Neutrophil (primary cell): ENCODE measurements around the gene NNMT.

Experiments
- H3K27ac ChIP-seq: fragments of 200-600 bp; sonication (generic); 2 replicates; pipeline ENCODE4 v1.5.1; 2016; ENCODE audit warnings: mild to moderate bottlenecking, moderate library complexity
- H3K27me3 ChIP-seq: fragments of 200-600 bp; sonication (generic); 2 replicates; pipeline ENCODE4 v1.6.0; 2016; ENCODE audit warnings: mild to moderate bottlenecking
- H3K36me3 ChIP-seq: fragments of 200-600 bp; sonication (generic); 2 replicates; pipeline ENCODE4 v1.5.1; 2017
- H3K4me1 ChIP-seq, 2 experiments: fragments of 200-600 bp in 1 of 2; sonication (generic) in 1 of 2; 1 replicate in 1 of 2; 2 replicates in 1 of 2; pipeline versions ENCODE4 v1.5.1 to v1.6.1; 2013 to 2016; ENCODE audit warnings: low read depth in 1 of 2, low read length in 1 of 2, mild to moderate bottlenecking in 1 of 2, moderate library complexity in 1 of 2; ENCODE audit not compliant: control insufficient read depth in 1 of 2, insufficient read depth in 1 of 2
- H3K4me3 ChIP-seq, 2 experiments: fragments of 200-600 bp in 1 of 2; sonication (generic) in 1 of 2; 1 replicate in 1 of 2; 2 replicates in 1 of 2; pipeline ENCODE4 v1.5.1; 2013 to 2016; ENCODE audit warnings: low read depth in 1 of 2, low read length in 1 of 2, mild to moderate bottlenecking in 1 of 2, moderate library complexity in 1 of 2
- H3K9me3 ChIP-seq: fragments of 200-600 bp; sonication (generic); 2 replicates; pipeline ENCODE4 v1.5.1; 2016
- TF ChIP-seq, protein P1 (sequence below): fragments of 200-600 bp; sonication (generic); IDR thresholded peaks from 2 replicates; pipeline ENCODE4 v1.5.1; 2016; ENCODE audit warnings: antibody characterized with exemption

Gene NNMT

DNA sequence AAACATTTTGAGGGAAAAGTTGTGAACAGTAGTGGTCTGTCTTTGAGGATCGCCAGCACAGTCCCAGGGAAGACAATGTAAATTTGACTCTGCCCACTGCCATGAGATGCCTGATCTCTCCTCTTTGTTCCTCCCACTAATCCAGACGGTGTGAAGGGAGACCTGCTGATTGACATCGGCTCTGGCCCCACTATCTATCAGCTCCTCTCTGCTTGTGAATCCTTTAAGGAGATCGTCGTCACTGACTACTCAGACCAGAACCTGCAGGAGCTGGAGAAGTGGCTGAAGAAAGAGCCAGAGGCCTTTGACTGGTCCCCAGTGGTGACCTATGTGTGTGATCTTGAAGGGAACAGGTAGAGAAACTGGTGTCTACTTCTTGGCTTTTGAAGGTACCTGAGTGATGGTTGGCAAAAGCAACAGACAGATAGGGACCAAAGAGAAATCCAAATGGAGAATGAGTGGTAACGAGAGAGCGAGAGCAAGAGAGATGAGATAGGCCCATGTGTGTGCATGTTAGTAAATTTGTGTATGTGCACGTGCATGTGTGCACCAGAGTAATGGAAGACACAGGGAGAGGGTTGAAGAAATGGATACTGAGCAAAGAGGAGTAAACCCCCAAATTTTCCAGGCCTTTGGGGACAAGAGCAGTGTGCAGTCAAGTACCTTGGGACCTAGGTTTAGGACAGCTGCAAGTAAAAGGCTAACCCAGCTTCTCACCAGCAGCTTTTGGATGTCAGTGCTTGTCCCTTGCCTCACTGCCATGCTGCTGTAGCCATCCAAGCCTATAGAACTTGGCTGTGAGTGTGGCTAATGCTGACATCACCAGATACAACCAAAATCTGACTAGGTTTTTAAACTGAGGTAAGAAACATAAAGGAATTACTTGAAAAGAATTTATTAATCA is 1.9 kb downstream of the NNMT start:
- no peaks in the 10 kb centered on the region for H3K36me3 ChIP-seq
- no peaks in the 10 kb centered on the region for H3K9me3 ChIP-seq
- H3K4me3 ChIP-seq = no peak overlapping the region
- H3K4me1 ChIP-seq = no peaks in the 10 kb centered on the region
- no peak overlapping the region for H3K27ac ChIP-seq
- TF ChIP-seq, protein P1, sequence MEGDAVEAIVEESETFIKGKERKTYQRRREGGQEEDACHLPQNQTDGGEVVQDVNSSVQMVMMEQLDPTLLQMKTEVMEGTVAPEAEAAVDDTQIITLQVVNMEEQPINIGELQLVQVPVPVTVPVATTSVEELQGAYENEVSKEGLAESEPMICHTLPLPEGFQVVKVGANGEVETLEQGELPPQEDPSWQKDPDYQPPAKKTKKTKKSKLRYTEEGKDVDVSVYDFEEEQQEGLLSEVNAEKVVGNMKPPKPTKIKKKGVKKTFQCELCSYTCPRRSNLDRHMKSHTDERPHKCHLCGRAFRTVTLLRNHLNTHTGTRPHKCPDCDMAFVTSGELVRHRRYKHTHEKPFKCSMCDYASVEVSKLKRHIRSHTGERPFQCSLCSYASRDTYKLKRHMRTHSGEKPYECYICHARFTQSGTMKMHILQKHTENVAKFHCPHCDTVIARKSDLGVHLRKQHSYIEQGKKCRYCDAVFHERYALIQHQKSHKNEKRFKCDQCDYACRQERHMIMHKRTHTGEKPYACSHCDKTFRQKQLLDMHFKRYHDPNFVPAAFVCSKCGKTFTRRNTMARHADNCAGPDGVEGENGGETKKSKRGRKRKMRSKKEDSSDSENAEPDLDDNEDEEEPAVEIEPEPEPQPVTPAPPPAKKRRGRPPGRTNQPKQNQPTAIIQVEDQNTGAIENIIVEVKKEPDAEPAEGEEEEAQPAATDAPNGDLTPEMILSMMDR = no peak
- no peaks in the 10 kb centered on the region for H3K27me3 ChIP-seq

DNA sequence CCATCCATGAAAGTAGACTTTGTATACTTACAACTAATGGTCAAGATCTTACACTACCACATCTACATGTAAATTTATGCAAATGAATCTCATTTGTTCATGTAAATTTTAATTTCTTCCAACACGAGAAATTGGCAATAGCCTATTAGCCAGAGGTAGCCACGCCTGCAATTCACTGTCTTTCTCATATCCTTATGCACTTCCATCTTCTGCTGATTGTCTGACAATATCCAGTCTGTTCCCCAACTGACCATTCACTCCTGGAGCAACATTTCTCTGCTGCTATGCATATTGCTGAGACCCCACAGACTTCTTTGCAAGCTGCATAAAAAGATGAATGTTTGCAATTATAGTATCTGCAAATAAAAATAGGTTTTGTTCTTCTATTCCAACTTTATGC is 2.5 kb downstream of the NNMT start:
- no peak overlapping the region for H3K27ac ChIP-seq
- no peaks in the 10 kb centered on the region for H3K4me1 ChIP-seq
- no peaks in the 10 kb centered on the region for H3K27me3 ChIP-seq
- H3K4me3 ChIP-seq = no peak overlapping the region
- no peaks in the 10 kb centered on the region for H3K9me3 ChIP-seq
- H3K36me3 ChIP-seq = no peaks in the 10 kb centered on the region
- TF ChIP-seq, protein P1 = no peak

DNA sequence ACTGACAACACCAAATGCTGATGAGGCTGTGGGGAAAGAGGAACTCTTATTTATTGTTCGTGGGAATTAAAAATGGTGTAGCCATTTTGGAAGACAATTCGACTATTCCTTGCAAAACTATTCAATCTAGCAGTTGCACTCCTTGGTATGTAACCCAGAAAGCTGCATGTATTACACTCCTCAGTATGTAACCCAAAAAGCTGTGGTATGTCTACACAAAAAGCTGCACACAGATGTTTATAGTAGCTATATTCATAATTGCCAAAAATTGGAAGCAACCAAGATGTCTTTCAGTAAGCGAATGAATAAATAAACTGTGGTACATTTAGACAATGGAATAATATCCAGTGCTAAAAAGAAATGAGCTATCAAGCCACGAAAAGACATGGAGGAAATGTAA is 4.9 kb downstream of the NNMT start:
- H3K27ac ChIP-seq = no peak overlapping the region
- H3K4me1 ChIP-seq = no peaks in the 10 kb centered on the region
- H3K27me3 ChIP-seq = no peaks in the 10 kb centered on the region
- TF ChIP-seq, protein P1 = no peak
- no peak overlapping the region for H3K4me3 ChIP-seq
- no peaks in the 10 kb centered on the region for H3K36me3 ChIP-seq
- H3K9me3 ChIP-seq = no peaks in the 10 kb centered on the region

DNA sequence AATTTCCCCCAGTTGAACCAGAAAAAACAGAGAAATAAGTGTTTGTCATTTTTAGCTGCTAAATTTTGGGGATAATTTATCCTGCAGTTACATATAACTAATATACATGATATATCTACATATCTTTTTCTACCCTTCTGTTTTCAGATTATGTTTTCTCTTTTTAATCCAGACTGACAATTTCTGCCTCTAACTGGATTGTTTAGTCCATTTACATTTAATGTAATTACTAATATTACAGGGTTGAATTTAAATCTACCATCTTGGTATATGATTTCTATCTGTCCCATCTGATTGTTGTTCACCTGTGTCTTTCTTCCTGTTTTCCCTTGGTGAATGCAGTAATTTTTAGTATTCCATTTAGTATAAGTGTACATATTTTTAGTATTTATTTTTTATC is 5.7 kb downstream of the NNMT start:
- no peak overlapping the region for H3K27ac ChIP-seq
- H3K27me3 ChIP-seq = no peaks in the 10 kb centered on the region
- TF ChIP-seq, protein P1 = no peak
- H3K4me3 ChIP-seq = no peak overlapping the region
- no peaks in the 10 kb centered on the region for H3K9me3 ChIP-seq
- H3K36me3 ChIP-seq = no peaks in the 10 kb centered on the region
- H3K4me1 ChIP-seq = peaks cover 0 to 2% of the 10 kb centered on the region in 2 experiments

DNA sequence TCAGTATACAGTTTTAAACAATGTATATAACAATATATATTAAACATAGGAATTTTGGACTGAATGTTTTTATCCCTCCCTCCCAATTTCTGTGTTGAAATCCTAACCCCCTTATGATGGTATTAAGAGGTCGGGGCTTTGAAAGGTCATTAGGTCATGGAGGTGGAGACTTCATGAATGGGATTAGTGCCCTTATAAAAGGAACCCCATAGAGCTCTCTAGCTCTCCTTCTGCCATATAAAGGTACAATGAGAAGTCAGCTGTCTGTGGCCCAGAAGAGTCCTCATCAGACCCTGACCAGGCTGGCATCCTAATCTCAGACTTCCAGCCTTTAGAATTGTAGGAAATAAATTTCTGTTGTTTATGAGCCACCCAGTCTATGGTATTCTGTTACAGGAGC is 6.5 kb downstream of the NNMT start:
- no peaks in the 10 kb centered on the region for H3K9me3 ChIP-seq
- H3K27ac ChIP-seq = no peak overlapping the region
- no peaks in the 10 kb centered on the region for H3K36me3 ChIP-seq
- H3K4me3 ChIP-seq = no peak overlapping the region
- H3K27me3 ChIP-seq = no peaks in the 10 kb centered on the region
- TF ChIP-seq, protein P1 = no peak
- peaks cover 7 to 9% of the 10 kb centered on the region in 2 experiments for H3K4me1 ChIP-seq
